D341Med (cell line): Measurements from ENCODE around the gene TTC13.
"Not testable (repeated sequence)": the region's sequence is repeated elsewhere in the genome, so short reads cannot be mapped to it uniquely, and the experiment has no call there.

Experiments used
- DNase-seq: peaks from one replicate; pipeline ENCODE4 v3.0.0; 2012; ENCODE audit warnings: low spot score

TTC13 gene

GRCh38 chr1:230978491-230979388, at the start of gene TTC13, which contains the start of gene ARV1:
Gene TTC13, minus strand, starts transcription at chr1:230978861. Its CDS starts 31 bp downstream, at chr1:230978830.
Gene ARV1, plus strand, starts transcription at chr1:230979094. Its CDS starts 12 bp downstream, at chr1:230979106.
- peak; percentile 100 for DNase-seq

GRCh38 chr1:231027971-231028370, 49.3 kb upstream of the TTC13 start:
- DNase-seq = no peak

- DNase-seq = no peak
Measured at GRCh38 chr1:231027136-231027925, 48.7 kb upstream of the TTC13 start.

GRCh38 chr1:231026576-231026975, 47.9 kb upstream of the TTC13 start:
- DNase-seq = no peak

- DNase-seq = no peak
Measured at GRCh38 chr1:231023150-231023549, 44.5 kb upstream of the TTC13 start.

- DNase-seq = not testable (repeated sequence)
Measured at GRCh38 chr1:231022543-231022942, 43.9 kb upstream of the TTC13 start.

- DNase-seq = no peak
Measured at GRCh38 chr1:231021540-231022031, 42.9 kb upstream of the TTC13 start.

GRCh38 chr1:231020816-231021215, 42.2 kb upstream of the TTC13 start:
- no peak for DNase-seq

GRCh38 chr1:231020139-231020601, 41.5 kb upstream of the TTC13 start:
- DNase-seq = no peak

- DNase-seq = no peak
Measured at GRCh38 chr1:231019711-231020110, 41.0 kb upstream of the TTC13 start.

GRCh38 chr1:231016966-231017365, 38.3 kb upstream of the TTC13 start:
- DNase-seq = no peak

GRCh38 chr1:231016234-231016633, 37.6 kb upstream of the TTC13 start:
- DNase-seq = no peak

GRCh38 chr1:231013391-231014015, 34.8 kb upstream of the TTC13 start:
- DNase-seq = no peak

GRCh38 chr1:231011963-231012362, 33.3 kb upstream of the TTC13 start:
- no peak for DNase-seq

GRCh38 chr1:231011360-231011759, 32.7 kb upstream of the TTC13 start:
- no peak for DNase-seq

GRCh38 chr1:231007535-231007934, 28.9 kb upstream of the TTC13 start:
- not testable (repeated sequence) for DNase-seq

- no peak for DNase-seq
Measured at GRCh38 chr1:231001892-231002291, 23.2 kb upstream of the TTC13 start.

GRCh38 chr1:231000639-231001038, 22.0 kb upstream of the TTC13 start:
- DNase-seq = no peak

- DNase-seq = no peak
Measured at GRCh38 chr1:231000201-231000600, 21.5 kb upstream of the TTC13 start.

- no peak for DNase-seq
Measured at GRCh38 chr1:230994860-230995259, 16.2 kb upstream of the TTC13 start.

GRCh38 chr1:230992100-230992774, 13.6 kb upstream of the TTC13 start:
- no peak for DNase-seq

GRCh38 chr1:230987448-230987847, 8.8 kb upstream of the TTC13 start:
- no peak for DNase-seq
